Inferior parietal cortex (tissue), 1 donor: ENCODE data around the gene LRRC18.

ENCODE experiments used
- DNase-seq: peaks from one replicate; pipeline ENCODE4 v3.0.0-alpha.2; 2016; ENCODE audit errors: extremely low spot score

The LRRC18 gene

DNA sequence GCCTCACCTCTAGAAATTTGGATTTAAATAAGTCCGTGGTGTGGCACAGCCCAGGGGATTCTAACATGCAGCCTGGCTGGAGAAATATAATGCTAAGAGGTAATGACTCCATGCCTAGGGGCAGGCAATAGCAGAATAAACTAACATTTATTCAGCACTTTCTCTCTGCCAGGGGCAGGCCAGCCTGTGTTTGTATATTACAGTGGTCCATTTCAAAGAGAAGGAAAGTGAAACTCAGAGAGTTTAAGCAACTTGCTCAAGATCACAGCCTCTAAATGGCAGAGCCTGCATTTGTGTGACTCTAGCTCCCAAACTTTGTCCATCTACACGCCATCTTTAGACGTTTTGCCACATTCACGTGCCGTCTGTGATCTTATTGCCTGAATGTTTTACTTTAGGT is 6.7 kb upstream of the LRRC18 start:
- DNase-seq, result no peak

DNA sequence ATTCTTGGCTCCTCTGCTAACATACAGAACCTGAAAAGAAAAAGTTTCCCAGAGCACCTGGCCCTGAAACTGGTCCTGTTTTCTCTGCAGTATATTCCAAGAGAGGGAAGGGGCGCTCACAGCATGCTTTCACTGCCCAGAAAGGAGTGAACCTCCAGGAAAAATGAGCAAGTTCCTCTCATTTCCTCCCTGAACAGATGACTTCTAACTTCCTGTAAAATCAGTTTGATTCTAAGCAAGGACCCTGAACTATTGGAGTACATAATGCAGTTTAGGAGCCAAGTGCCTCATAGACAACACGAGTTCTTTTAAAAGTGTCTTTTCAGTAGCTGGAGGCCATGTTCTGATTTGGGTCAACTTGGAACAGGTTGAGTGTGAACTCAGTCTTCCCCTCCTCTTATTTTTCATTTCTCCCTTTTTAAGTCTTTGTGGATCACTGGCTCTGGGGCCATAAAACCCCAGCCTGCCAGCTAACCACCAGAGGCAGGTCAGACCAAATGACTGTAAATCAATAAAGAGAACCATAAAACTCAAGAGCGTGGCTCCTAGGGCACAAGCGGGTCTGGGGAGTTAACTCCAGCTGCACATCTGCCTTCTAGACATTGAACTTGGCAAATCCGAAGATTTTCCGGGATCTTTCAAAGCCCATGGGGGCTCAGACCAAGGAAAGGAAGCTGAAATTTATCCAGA is 5.9 kb upstream of the LRRC18 start:
- DNase-seq, result no peak

DNA sequence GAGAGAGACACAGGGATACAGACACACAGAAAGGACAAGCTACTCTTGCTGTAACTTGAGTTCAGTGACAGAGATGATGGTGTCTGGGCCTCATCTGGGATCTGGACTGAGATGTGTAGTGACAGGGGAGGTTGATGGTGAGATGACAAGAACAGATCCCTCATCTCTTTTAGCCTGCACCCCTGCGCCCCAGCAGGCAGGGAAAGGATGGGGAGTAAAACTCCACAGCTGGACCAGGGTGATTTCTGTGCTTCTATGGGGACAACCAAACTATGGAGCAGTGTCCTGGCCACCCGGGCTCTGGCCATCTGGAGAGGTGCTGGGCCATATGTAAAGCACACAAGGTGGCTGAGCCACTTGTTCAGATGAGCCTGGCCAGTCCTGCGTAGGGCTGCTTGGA is 4.5 kb upstream of the LRRC18 start:
- DNase-seq, result no peak

DNA sequence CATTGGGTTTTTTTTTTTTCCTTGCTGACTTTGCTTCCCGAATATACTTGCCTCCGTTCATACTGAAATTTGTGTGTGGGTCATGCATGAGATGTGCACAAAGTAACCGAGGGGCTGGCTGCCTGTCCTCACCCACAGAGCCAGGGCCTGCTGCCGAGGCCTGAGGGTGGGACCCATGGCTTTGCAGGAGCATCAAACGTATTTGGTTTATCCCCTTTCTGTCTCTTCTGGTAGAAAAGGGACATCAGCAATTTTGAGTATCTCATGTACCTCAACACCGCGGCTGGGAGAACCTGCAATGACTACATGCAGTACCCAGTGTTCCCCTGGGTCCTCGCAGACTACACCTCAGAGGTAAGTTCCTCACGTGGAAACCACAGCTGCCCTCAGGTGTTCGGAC is 3.5 kb upstream of the LRRC18 start:
- DNase-seq, result no peak

DNA sequence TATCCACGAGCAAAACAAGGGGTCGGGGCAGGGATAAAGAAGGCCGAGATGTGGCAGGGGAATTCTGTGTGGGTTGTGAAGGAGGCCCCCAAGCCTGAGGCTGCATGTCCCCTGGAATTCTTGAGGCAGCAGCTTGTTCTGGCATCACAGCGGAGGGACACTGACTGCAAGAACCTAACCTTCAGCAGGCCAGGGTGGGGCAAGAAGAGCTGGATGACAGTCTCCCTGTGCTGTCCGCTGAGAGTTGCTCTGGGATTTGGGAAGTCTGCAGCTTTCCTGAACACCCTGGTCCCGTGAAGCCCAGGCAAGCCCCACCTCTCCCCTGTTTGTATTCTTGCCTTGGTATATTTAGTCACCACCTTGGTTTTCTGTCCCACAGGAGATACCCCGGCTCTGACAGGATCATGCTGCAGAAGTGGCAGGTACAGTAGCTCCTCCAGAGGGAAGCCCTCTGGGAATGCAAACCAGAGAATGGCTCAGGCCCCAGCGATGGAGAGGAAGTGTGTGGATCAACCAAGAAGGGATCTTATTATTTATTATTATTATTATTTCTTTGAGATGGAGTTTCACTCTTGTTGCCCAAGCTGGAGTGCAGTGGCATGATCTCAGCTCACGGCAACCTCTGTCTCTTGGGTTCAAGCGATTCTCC is 1.9 kb upstream of the LRRC18 start:
- DNase-seq, result no peak

DNA sequence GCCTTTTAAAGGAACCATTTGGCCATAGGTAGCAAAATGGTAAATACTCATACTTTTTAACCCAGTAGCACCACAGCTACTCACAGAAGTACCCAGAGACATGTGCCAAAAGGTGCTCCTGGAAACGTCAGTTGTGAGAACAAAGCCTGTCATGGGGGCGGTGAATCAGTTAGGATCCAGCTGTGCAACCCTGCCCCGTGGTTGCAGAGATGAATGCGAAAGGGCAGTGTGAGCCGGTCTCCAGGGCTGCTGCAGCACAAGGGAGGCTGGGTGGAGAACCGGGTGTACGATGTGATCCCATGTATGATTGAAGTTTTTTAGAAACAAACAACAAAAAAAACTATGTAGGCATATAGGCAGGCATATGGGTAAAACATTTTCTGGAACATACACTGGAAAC is 1.3 kb upstream of the LRRC18 start:
- DNase-seq, result no peak

DNA sequence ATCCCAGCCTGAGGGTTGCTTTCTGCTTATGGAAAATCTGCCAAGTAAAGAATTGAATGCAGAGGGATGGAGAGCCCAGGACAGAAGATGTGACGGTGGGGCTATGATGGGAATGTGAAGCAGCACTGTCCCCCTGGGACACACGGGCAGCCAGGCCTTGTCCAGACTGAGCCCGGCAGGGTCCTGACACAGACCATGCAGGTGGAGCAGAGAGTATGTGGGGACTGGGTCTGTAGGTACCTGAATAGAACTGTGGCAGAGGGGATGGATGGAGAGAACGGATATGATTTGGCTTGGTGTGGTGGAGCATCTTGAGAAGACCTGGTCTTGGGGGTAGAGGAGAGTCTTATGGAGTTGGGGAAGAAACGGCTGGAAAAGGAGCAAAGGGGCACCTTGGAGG is 732 bp upstream of the LRRC18 start:
- DNase-seq, result no peak

DNA sequence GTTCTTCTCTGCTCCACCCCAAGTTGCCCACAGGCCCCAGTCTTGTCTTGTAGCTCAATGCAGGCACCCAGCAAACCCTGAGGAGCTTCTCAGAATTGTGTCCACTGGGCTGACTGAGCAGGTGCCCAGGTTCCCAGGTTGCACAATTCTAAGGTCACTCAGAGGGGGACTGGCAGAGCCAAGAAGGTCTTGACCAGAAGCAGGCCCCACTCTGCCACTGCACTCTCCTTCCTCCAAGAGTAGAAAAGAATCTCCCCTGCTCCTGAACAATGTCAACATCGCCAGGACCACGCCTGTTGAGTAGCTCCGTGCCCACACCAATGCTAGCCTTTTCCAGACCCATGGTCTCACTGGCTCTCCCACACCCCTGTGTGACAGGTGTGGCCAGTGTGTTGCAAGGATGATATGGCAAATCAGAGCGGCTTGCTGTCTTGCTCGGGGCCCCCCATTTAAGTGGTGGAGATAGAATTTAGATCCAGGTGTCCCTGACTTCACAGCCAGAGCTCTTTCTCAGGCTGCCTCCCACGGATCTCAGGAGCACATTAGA is 577 bp downstream of the LRRC18 start:
- DNase-seq, result no peak

DNA sequence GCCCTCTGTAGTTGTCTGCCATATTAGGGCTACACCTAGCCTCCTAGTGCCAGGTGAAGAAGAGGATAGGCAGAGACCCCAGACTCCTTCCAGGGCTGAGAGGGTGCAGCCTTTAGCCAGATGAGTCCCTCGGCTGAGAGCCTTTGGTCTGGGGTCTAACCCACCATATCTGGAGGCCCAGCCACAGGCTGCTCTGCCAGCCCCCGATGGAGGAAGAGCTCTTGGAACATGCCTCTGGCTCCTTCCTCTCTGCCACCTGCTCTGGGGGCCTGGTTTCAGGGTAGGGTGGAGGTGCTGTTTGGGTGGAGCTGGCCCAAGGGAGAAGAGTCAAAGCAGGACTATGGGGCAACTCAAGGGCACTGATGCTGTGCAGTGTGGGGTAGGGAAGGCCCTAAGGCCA is 1.4 kb downstream of the LRRC18 start:
- no peak for DNase-seq

DNA sequence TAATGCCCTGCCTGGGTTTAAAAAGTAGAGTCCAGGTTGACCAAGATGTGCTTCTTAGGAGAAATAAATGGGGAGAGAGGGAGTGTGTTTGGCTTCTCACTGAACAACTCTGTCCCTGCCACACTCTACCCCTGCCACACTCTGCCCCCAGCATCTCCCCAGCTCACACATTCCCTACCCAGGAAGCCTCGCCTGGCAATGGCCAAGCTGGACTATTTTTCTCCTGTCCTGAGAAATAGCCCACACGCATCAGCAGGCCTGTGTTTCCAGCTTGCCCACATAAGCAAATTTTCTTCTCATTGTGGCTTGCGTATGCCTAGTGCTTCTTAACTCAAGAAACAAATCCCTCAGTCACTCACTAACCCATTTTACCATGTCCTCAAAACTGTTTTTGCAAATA is 1.8 kb downstream of the LRRC18 start:
- no peak for DNase-seq

DNA sequence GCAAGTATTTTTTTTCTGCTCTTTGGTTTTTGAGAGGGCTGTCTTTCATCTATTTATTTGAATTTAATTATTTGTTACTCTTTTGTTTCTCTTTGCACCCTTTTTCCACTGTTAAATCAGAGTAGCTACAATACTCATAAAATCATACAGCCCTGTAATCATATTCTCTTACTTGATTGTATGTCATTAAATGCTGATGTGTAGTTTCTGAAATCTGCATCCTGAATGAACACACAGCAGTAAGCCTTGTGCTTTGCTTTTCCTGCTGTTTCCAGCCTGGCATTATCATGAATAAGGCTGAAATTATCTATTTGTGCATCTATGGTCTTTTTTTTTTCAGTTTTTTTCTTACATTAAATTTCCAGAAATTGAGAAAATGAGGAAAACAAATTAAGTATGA is 4.1 kb downstream of the LRRC18 start:
- DNase-seq, result no peak

DNA sequence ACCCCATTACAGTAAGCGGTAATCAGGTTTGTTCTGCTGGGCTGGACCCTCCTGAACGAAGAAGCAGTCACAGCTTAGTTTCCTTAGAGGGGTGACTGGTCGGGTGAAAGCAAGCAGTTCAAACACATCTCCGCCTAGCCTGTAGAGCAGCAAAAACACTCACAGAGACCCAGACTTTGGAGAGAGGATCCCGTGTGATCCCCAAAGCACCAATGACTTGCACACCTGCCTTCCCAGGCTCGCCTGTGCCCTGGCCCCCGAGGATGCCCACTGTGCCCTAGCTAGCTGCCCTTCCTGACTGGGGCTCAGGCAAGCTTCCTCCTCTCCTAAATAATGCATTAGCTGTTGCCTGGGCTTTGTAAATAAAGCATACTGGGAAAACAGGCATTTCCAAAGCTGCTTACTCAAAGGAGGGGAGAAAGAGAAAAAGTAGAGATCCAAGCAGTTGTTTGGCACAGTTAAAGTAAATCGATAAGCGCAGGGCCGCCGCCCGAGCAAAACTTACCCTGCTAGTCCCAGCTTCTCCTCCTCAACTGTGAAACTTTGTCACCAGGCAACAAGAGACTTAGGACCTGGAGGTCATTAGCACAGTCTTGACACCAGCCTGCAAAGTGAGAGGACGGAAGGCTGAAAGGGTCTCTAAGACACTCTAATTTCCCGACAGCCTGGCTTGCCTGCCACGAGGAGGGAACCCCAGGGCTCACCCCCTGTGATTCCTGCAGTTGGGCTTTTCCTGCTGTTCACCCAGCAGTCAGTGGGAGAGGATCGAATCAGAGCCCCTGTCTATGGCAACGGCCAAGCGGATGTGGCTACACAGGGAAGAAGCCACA is 4.8 kb downstream of the LRRC18 start:
- no peak for DNase-seq

DNA sequence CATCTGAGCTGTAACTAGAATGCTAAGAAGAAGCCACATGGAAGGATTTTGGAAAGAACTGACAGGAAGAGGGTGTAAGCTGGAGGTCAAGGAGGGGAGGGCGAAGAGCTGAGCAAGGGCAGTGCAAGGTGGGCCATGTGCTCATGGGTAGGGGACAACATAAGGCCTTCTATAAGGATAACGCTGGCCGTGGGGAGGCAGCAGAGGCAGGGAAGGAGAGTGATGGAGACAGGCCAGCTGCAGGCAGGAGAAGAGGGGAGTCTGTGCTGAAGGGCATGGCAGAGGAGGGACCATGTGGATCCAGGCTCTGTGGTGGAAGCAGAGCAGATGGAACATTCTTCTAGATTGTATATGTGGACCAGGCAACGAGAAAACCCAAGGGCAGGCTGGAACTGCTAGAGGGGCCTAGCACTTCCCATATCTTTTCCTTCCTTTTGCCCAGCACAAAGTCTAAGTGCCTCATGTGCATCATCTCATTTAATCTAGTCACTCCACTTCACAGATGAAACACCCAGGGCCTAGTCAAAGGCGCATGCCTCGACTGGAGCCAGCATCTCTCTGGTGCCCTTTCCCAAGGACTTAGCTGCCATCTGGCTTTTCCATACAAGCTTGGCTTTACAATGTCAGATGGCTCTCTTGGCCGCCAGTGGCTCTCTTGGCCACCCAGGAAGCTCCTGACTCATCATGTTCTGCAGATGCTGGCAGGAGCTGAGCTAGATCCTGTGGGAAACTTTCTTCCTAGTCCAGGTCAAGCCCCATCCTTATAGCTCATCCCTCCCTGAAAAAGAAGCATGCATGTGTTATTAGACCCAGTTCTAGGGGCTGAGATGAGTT is 6.6 kb downstream of the LRRC18 start:
- DNase-seq, result no peak

DNA sequence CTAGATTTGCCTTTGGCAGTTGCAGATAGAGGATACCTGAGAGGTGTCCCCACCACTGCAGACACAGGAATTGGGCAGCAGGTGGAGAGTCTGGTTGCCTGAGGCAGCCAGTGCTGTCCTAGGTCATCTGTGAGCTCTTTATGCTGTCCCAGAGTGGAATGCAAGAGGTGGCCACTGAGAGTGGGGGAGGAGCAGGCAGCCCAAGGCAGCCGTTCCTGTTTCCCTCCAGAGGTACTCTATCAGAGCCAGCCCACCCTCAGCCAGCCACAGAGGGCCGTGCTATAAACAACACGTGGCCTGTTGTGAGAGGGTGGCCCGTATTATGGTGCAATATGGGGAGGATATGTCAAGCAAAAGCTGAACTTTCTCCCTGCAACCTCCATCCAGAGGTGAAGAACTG is 8.5 kb downstream of the LRRC18 start:
- no peak for DNase-seq

DNA sequence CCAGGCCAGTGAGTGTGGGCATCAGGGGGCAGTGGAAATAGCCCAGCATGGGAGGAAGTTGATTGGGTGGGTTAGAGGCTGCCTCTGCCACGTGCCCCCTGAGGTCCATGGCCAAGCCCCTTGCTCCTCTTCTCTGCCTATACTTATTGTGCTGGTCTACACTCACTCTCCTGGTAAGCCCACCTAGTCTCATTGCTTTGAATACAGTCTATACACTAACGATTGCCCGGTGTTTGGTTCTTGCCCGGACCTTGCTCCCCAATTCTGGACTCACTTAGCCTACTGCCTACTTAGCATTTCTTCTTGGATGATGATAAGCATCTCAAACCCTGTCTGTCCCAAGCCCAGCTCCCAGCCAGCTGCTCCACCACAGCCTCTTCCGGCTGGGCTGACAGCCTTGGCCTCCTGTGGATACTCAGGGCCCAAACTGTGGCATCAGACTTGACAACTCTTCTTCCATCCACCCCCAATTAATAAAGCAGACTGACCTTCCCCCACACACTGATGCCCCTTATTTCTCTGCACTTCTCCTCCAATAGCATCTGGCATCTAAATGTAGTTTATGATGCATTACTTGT is 10.1 kb downstream of the LRRC18 start:
- no peak for DNase-seq

DNA sequence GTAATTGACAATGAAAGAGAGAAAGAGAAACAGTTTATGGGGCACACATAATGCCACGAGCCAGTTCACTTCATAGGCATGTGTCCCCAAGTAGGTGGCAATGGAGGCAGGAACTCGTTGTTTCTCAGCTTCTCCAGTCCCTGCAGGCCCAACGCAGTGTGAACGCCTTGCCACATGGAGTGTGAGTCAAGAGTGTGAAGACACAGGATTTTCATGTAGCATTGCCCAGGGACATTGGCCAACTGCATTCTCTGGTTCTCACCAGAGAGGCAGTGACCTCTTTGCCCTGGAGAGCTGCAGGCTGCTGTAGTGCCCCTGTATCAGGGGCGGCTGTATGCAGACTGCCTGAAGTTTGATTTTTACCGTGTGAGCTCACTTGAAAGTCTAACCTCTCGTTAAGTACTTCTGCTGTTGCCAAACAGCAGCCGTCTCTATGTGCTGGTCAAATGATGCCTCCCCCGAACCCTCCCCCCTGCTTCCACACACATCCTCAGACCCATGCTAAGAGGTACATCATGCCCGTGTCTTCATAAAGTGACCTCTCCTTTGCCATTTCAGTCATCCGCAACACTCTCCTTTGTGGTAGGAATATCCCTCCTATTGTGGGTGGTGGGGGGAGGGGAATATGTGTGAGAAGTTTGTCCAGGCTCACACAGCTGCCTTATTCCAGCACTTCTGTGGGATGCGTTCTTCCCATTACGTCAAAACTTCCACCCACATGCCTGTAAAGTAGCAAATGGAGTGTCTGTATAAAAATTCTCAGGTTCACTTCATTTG is 12.7 kb downstream of the LRRC18 start:
- DNase-seq, result no peak

DNA sequence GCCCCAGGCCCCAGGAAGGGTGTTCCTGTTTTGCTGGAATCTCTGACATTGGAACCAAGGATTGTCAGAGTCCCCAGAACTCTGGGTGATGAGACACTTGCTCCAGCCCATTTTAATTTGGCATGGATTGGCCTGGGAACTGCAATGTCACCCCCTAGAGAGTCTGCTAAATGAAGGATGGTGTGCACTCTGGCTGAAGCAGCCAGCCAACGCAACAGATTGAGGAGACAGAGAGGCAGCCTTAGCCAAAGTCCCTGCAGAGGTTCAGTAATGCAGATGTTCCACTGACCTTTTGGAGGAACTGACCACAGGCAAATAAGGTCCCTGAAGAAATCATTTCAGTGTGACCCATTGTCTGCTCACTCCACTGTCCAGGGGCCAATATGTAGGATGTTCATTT is 13.4 kb downstream of the LRRC18 start:
- no peak for DNase-seq

DNA sequence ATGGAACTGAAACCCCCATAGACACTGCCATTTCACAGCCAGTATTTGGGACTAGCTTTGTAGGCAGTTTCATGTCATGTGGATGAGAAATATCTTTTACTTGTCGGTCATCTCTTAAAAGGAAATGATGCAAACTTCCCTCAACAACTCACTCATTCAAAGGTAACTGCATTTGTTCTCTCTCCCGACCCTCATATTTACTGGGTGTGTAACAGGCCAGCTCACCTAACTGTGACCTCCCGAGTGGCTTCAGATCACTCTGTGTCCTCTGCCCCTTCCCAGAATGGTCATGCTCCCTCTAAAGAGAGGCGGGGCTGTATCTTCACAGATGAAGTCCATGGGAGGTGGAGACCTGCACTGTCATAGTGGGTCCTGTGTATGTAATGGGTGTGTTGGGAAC is 14.7 kb downstream of the LRRC18 start:
- DNase-seq, result no peak

DNA sequence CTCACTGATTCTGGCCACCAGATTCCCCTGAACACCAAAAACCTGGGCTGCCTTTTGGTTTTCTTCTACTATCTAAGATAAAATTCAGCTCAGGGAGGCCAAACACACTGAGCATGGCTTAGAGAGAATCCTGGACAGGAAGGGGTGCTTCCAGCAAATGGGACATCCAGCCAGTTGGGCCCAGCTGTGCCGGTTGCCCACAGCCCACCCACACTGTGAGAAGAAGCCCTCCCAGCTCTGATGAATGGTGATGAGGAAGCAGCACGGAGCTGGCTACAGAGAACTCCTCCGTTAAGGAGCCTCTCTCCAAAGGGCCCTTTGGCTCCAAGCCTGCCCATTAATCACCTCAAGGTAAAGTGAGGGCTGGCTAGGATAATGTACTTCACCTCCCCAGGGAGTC is 15.9 kb downstream of the LRRC18 start:
- no peak for DNase-seq

DNA sequence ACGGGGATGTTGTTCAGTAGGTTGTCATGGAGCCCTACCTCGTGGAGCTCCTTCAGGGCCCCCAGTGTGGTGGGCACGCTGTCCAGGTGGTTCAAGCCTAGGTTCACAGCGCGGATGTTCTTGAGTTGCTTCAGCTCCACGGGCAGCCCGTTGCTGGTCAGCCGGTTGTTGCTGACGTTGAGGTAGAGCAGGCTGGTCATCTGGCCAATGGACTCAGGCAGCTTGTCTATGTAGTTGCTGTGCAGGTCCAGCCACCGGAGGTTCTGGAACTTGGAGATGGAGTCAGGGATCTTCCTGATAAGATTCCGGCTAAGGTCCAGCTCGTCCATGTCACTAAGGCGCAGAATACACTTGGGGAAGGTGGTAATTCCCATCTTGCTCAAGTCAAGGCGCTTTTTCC is 26.0 kb downstream of the LRRC18 start:
- no peak for DNase-seq

DNA sequence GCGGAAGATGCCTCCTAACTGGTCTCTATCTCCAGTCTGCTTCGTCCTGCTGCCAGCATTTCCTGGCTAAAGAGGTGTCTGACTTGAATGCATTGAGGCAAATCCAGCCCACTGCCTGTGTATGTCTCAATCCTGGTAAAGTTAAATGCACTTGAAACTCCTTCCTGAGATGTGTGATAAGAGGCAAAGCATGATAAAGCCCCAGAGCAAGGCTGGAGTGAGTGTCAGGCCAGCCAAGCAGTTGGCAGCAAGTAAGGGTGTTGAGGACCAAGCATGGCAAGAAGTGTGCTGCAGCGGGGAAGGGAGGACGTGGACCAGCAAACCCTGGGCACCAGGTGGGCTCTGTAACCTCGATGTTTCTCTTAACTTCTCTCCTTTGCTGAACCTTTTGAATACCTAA is 29.1 kb downstream of the LRRC18 start:
- DNase-seq, result no peak
